Kidney epithelial cell (primary cell): ENCODE data around the gene SMIM11. TPM values are rescaled to one million over a fixed set of nuclear protein-coding genes. Genes with fewer than 3 reads are reported as not detected.

ENCODE experiments used
- DNase-seq: peaks from one replicate; pipeline ENCODE4 v3.0.0-alpha.2; 2010; ENCODE audit warnings: low read depth
- H3K27me3 ChIP-seq: 2 replicates; pipeline ENCODE4 v1.6.0; 2011; ENCODE audit warnings: low read length; ENCODE audit not compliant: control insufficient read depth, insufficient read depth
- H3K36me3 ChIP-seq: 2 replicates; pipeline ENCODE4 v1.5.1; 2011; ENCODE audit warnings: low read length; ENCODE audit not compliant: control insufficient read depth, insufficient read depth
- H3K4me3 ChIP-seq: 2 replicates; pipeline ENCODE4 v1.5.1; 2011; ENCODE audit warnings: low read depth, mild to moderate bottlenecking, control low read depth, low read length
- total RNA-seq: library from RNA; depleted of rRNA; stranded (reverse); fragments of >200 nt; gene quantifications from 2 replicates; pipeline ENCODE4 v1.2.3, GENCODE V29; 2015
- TF ChIP-seq, protein P1 (sequence below): IDR thresholded peaks from 2 replicates; pipeline ENCODE4 v1.5.1; 2011; ENCODE audit warnings: mild to moderate bottlenecking, moderate library complexity, low read length, control low read depth, inconsistent platforms; ENCODE audit not compliant: insufficient read depth, poor library complexity, severe bottlenecking

SMIM11 gene
- total RNA-seq, 1 donor from 2014 or later = 36.4 TPM

DNA sequence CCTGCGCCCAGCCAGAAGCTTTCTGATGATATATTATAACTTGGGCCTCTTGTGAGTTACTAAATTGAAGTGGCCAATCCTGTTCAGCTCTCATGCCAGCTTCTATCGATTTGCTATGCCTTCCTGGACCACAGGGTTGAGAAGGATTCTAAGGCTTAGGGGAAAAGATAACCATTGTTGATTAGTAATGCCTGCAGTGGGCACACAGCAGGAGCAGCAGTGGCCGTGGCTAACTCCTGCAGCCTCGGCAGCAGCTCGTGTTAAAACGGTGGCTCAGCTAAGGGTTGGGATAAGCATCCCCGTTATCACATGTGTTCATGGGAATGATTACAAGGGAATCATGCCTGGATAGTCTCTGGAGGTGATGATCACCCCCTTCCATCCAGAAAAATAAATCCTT is 32.0 kb upstream of the SMIM11 start:
- Histone ChIP-seq H3K36me3 (no peaks in the 10 kb centered on the region), H3K4me3 (no peak overlapping the region), H3K27me3 (no peaks in the 10 kb centered on the region)
- TF ChIP-seq, protein P1, sequence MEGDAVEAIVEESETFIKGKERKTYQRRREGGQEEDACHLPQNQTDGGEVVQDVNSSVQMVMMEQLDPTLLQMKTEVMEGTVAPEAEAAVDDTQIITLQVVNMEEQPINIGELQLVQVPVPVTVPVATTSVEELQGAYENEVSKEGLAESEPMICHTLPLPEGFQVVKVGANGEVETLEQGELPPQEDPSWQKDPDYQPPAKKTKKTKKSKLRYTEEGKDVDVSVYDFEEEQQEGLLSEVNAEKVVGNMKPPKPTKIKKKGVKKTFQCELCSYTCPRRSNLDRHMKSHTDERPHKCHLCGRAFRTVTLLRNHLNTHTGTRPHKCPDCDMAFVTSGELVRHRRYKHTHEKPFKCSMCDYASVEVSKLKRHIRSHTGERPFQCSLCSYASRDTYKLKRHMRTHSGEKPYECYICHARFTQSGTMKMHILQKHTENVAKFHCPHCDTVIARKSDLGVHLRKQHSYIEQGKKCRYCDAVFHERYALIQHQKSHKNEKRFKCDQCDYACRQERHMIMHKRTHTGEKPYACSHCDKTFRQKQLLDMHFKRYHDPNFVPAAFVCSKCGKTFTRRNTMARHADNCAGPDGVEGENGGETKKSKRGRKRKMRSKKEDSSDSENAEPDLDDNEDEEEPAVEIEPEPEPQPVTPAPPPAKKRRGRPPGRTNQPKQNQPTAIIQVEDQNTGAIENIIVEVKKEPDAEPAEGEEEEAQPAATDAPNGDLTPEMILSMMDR = no peak
- DNase-seq = no peak

DNA sequence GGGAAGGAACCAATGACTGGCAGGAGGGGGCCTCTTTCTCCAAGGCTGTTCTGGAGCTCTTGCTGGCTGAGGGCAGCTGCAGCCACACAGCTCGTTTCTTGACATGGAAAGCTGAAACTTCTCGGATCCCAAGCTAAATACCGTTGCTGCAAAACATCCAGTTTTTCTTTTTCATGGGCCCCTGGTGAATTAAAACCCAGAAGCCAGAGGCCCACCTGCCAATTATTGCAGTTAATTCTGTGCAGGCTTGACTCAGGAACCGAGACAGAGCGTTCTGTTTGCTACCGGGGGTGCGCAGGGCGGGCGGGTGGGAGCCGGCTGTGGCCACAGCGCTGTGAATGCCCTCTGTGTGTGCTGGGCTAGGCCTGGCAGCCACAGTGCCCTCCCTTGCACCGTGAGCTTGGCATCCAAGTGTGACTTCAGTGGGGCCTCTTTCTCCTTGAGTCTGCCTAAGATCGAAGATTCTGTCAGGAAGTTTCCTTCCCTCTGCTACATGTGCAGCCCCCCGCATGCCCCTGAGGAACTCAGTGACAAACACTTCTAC is 31.4 kb upstream of the SMIM11 start:
- TF ChIP-seq, protein P1 = no peak
- Histone ChIP-seq H3K36me3 (no peaks in the 10 kb centered on the region), H3K4me3 (no peak overlapping the region), H3K27me3 (no peaks in the 10 kb centered on the region)
- no peak for DNase-seq

DNA sequence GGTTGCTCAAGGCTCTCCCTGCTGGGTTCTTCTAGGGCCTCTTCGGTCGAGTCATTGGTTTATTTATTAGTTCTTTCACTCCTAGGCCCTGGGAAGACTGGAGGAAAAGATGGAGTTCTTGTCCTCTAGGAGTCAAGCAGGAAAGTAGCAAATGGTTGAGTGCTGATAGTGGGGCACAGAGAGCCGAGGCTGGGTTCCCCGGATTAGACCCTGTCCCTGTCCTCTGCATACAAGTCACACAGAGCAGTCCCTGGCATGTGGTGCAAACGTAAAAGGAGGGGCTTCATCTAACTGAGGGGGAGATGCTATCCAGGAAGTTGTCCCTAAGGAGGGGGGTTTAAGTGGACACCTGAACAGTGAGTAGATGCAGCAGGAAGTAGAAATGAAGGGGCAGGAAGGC is 30.7 kb upstream of the SMIM11 start:
- DNase-seq = no peak
- TF ChIP-seq, protein P1 = no peak
- Histone ChIP-seq H3K27me3 (no peaks in the 10 kb centered on the region), H3K4me3 (no peak overlapping the region), H3K36me3 (no peaks in the 10 kb centered on the region)

DNA sequence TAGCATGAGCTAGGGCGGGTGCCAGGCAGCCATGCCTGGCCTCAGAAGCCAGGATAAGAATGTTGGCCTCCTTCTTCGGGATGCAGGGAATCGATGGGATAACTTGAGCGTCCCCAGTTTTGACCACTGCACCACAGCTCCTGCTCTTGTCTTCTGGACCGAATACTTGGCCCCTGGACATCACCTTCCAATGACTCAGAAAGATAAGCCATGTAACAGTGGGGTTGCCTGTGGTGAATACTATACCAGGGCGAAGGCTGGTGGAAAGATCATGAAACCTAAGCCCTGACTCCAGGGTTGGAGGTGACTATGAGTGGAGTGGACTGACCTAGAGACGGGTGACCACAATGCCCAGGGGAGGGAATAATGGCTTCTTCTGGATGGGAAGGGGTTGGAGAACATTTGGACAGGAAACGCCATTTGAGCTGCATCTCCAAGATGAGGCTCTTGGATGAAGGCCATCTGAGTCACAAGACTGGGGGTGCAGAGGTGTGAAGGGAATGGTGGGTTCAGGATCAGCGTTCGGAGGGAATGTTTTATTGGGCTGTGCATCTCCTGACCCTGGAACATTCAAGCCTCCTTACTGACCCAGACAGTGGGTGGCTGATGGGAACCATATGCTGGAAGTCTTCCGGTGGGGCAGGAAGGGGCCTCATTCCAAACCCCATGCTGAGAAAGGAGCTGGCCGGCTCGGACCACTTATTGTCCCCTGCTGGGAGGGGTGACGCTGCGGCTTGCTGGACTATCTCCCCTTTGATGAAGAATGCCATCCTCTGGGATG is 30.0 kb upstream of the SMIM11 start:
- TF ChIP-seq, protein P1 = no peak
- DNase-seq = no peak
- Histone ChIP-seq H3K4me3 (no peak overlapping the region), H3K27me3 (no peaks in the 10 kb centered on the region), H3K36me3 (no peaks in the 10 kb centered on the region)

DNA sequence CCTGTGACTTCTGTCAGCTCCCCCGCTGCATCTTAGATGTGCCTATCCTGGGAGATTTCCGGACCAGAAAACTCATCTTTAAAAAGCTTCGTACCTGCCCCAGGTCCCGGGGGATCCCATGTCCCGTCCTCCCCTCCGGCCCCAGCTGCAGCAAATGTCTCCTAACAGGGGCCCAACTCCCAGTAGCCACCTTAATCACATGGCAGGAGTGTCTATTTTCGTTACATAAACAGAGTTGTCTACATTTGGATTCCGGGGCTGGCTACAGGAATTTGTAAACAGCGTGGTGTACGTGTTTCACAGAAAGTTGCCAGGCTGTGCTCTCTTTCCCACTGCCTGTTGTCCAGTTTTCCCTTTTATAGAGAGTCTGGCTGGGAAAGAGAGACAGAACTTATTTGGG is 29.4 kb upstream of the SMIM11 start:
- no peak for DNase-seq
- TF ChIP-seq, protein P1 = no peak

More for the DNA sequence above, 29.4 kb upstream of the SMIM11 start:
- Histone ChIP-seq H3K36me3 (no peaks in the 10 kb centered on the region), H3K4me3 (no peak overlapping the region), H3K27me3 (no peaks in the 10 kb centered on the region)
